Measurements from ENCODE around the gene TM7SF3. TPM values are rescaled to one million over a fixed set of nuclear protein-coding genes. Genes with fewer than 3 reads are reported as not detected.
A peak's percentile ranks its signal among the peaks of the same experiment; 100 is the strongest.

Gene TM7SF3
- total RNA-seq, 3 donors from 2014 or later: 47.6 to 69.9 (median 48.0) TPM

- ATAC-seq (peak; percentile 29), DNase-seq (no peak)
- intact Hi-C loops (cut with DNase I, micrococcal nuclease): no loop called here
Measured at GRCh38 chr12:27013611-27014084, 536 bp downstream of the TM7SF3 start.

GRCh38 chr12:27012982-27013255 is 1.3 kb downstream of the TM7SF3 start:
- DNase-seq: no peak
- no peak for ATAC-seq
- Histone ChIP-seq H3K4me3 (no peak overlapping the region), H3K36me3 (ENCODE audit: low read depth) (no peaks in the 10 kb centered on the region), H3K9me3 (no peaks in the 10 kb centered on the region), H3K4me1 (ENCODE audit: low read depth) (peaks cover 12% of the 10 kb centered on the region)
- intact Hi-C loops (cut with DNase I, micrococcal nuclease): no loop called here
- no peak for TF ChIP-seq CTCF (IDR thresholded peaks at IDR 0.05)

More at GRCh38 chr12:27013611-27014084, 536 bp downstream of the TM7SF3 start:
- no peaks in the 10 kb centered on the region for H3K36me3 ChIP-seq (ENCODE audit: low read depth)
- peak overlapping the region; percentile 44 for H3K4me3 ChIP-seq
- no peak for TF ChIP-seq CTCF (IDR thresholded peaks at IDR 0.05)
- H3K4me1 ChIP-seq (ENCODE audit: low read depth): peaks cover 12% of the 10 kb centered on the region
- no peaks in the 10 kb centered on the region for H3K9me3 ChIP-seq

GRCh38 chr12:27012239-27012981 is 1.8 kb downstream of the TM7SF3 start:
- Histone ChIP-seq H3K36me3 (ENCODE audit: low read depth) (no peaks in the 10 kb centered on the region), H3K4me1 (ENCODE audit: low read depth) (peaks cover 12% of the 10 kb centered on the region), H3K4me3 (no peak overlapping the region), H3K9me3 (no peaks in the 10 kb centered on the region)
- DNase-seq (peak in 1 of 3 donors; percentile 43), ATAC-seq (no peak)
- TF ChIP-seq CTCF (IDR thresholded peaks at IDR 0.05): no peak
- intact Hi-C loops (cut with DNase I, micrococcal nuclease): no loop called here

DNA sequence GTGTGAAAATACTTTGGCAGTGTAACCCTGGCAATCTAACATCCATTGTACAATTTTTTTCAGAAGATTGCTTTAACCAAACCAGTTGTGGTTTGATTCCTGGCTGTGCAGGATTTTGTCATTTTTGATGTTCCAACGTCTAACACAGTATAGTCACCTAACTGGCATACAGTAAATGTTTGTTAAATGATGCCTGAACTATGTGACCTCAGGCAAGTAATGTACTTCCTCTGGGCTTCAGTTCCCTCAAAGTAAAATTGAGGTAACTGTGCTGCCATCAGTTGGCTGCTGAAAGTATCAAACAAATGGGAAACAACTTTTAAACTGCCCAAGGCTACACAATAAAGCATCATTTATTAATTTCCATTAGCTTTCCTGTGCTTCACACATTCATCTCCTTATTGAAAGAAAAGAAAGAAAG is 4.3 kb downstream of the TM7SF3 start:
- DNase-seq: no peak
- no peak for TF ChIP-seq CTCF (IDR thresholded peaks at IDR 0.05)
- Histone ChIP-seq H3K4me1 (ENCODE audit: low read depth) (peaks cover 9% of the 10 kb centered on the region), H3K36me3 (ENCODE audit: low read depth) (no peaks in the 10 kb centered on the region), H3K9me3 (no peaks in the 10 kb centered on the region), H3K4me3 (no peak overlapping the region)
- no peak for ATAC-seq
- intact Hi-C loops (cut with DNase I, micrococcal nuclease): no loop called here

DNA sequence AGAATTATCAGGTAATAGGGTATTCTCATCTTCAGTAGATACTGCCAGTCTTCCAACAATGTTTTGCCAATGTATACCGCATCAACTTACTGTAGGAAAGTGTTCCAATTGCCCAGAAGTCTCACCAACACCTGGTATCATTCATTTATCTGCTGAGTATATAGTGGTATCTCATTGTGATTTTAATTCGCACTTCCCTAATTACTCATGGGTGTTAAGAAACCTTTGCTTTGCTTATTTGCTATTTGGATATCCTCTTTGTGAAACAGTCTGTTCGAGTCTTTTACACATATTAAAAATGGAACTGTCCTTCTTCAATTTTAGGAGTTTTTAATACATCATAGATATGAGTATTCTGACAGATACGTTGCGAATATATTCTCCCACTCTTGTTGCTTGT is 6.1 kb downstream of the TM7SF3 start:
- Histone ChIP-seq H3K4me1 (ENCODE audit: low read depth) (peaks cover 3% of the 10 kb centered on the region), H3K4me3 (no peak overlapping the region), H3K9me3 (no peaks in the 10 kb centered on the region), H3K36me3 (ENCODE audit: low read depth) (no peaks in the 10 kb centered on the region)
- ATAC-seq (no peak), DNase-seq (no peak)
- intact Hi-C loops (cut with DNase I, micrococcal nuclease): no loop called here
- TF ChIP-seq CTCF (IDR thresholded peaks at IDR 0.05): no peak

Data from mucosa of descending colon (tissue), 3 donors.